GM10266 (cell line): ENCODE data around the gene CREB5.

ENCODE experiments used
- DNase-seq: peaks from one replicate; pipeline ENCODE4 v3.0.0; 2012; ENCODE audit errors: extremely low spot score
- CTCF ChIP-seq: IDR thresholded peaks from 2 replicates; pipeline ENCODE4 v1.5.1; 2012; ENCODE audit warnings: mild to moderate bottlenecking, low read depth; ENCODE audit not compliant: control insufficient read depth, insufficient read depth; ENCODE audit errors: missing control alignments

The CREB5 gene

GRCh38 chr7:28483908-28484605 lies 71.7 kb downstream of the CREB5 start:
- DNase-seq: no peak

GRCh38 chr7:28484606-28484935 lies 72.3 kb downstream of the CREB5 start:
- TF ChIP-seq CTCF: no peak
- no peak for DNase-seq

More at GRCh38 chr7:28483908-28484605, 71.7 kb downstream of the CREB5 start:
- TF ChIP-seq CTCF: no peak

GRCh38 chr7:28487487-28487886 lies 75.2 kb downstream of the CREB5 start:
- no peak for TF ChIP-seq CTCF
- no peak for DNase-seq

- DNase-seq: no peak
- TF ChIP-seq CTCF: no peak
Measured at GRCh38 chr7:28488061-28488791, 75.9 kb downstream of the CREB5 start.

GRCh38 chr7:28490831-28491230 lies 78.5 kb downstream of the CREB5 start:
- no peak for TF ChIP-seq CTCF
- DNase-seq: no peak

- no peak for TF ChIP-seq CTCF
- no peak for DNase-seq
Measured at GRCh38 chr7:28493477-28493876, 81.2 kb downstream of the CREB5 start.

GRCh38 chr7:28497009-28497408 lies 84.7 kb downstream of the CREB5 start:
- TF ChIP-seq CTCF: no peak

More at GRCh38 chr7:28497009-28497408, 84.7 kb downstream of the CREB5 start:
- no peak for DNase-seq
